Measurements from ENCODE around the gene ETS1.

ETS1 gene

GRCh38 chr11:128569291-128569690 lies 18.1 kb downstream of the ETS1 start:
- Histone ChIP-seq H3K4me3 (ENCODE audit: low read depth in 1 of 2, low read length in 2 of 2) (no peak overlapping the region), H3K36me3 (ENCODE audit: control insufficient read depth in 1 of 2, insufficient read depth in 2 of 2, low read length in 2 of 2) (no peaks in the 10 kb centered on the region), H3K9ac (ENCODE audit: low read depth in 1 of 2, low read length in 2 of 2) (no peak overlapping the region), H3K27ac (ENCODE audit: low read depth, low read length) (no peak overlapping the region), H3K4me1 (ENCODE audit: control insufficient read depth in 1 of 2, insufficient read depth in 2 of 2, low read length in 2 of 2) (peaks cover 14 to 16% of the 10 kb centered on the region in 2 donors), H3K27me3 (ENCODE audit: control insufficient read depth in 1 of 2, insufficient read depth in 2 of 2, low read length in 2 of 2) (peaks cover 0 to 17% of the 10 kb centered on the region in 2 donors), H3K9me3 (ENCODE audit: control insufficient read depth in 1 of 2, low read length in 2 of 2) (no peaks in the 10 kb centered on the region)

DNA sequence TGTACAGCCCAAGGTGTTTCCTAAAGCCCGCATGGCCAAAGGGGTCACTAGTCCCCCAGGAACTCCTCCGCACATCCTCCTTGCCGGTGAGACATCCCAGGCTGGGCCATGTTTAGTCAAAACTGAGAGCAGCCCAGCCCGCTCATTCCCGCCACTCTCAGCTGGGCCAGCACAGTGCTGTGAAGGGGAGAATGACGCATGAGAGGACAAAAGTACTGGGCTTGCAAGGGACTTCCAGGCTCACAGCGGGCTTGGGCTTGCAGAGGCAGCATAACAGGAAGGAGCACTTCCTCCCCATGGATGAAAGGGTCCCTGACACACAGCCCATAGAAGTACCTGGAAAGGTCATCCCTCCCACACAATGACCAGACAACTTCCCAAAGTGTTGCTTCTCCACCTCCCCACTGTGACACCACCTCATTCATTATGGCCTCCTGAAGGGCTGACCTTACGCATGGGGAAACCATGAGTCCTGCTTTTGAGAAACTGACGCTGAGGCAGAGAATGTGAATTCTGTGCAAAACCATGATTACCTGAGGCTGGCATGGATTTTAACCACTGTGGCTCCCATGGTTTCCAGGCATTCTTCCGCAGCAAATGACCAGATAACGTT lies 19.1 kb downstream of the ETS1 start:
- H3K4me1 ChIP-seq (ENCODE audit: control insufficient read depth in 1 of 2, insufficient read depth in 2 of 2, low read length in 2 of 2) = peaks cover 22% of the 10 kb centered on the region in 2 donors
- no peak overlapping the region for H3K9ac ChIP-seq (ENCODE audit: low read depth in 1 of 2, low read length in 2 of 2)
- H3K27me3 ChIP-seq (ENCODE audit: control insufficient read depth in 1 of 2, insufficient read depth in 2 of 2, low read length in 2 of 2) = peaks cover 0 to 16% of the 10 kb centered on the region in 2 donors
- H3K36me3 ChIP-seq (ENCODE audit: control insufficient read depth in 1 of 2, insufficient read depth in 2 of 2, low read length in 2 of 2) = no peaks in the 10 kb centered on the region
- no peaks in the 10 kb centered on the region for H3K9me3 ChIP-seq (ENCODE audit: control insufficient read depth in 1 of 2, low read length in 2 of 2)
- H3K27ac ChIP-seq (ENCODE audit: low read depth, low read length) = no peak overlapping the region
- no peak overlapping the region for H3K4me3 ChIP-seq (ENCODE audit: low read depth in 1 of 2, low read length in 2 of 2)

GRCh38 chr11:128567130-128567529 lies 20.2 kb downstream of the ETS1 start:
- H3K9ac ChIP-seq (ENCODE audit: low read depth in 1 of 2, low read length in 2 of 2) = no peak overlapping the region
- H3K4me1 ChIP-seq (ENCODE audit: control insufficient read depth in 1 of 2, insufficient read depth in 2 of 2, low read length in 2 of 2) = peaks cover 22% of the 10 kb centered on the region in 2 donors
- H3K27me3 ChIP-seq (ENCODE audit: control insufficient read depth in 1 of 2, insufficient read depth in 2 of 2, low read length in 2 of 2) = peaks cover 0 to 8% of the 10 kb centered on the region in 2 donors
- H3K4me3 ChIP-seq (ENCODE audit: low read depth in 1 of 2, low read length in 2 of 2) = no peak overlapping the region
- no peaks in the 10 kb centered on the region for H3K36me3 ChIP-seq (ENCODE audit: control insufficient read depth in 1 of 2, insufficient read depth in 2 of 2, low read length in 2 of 2)
- H3K27ac ChIP-seq (ENCODE audit: low read depth, low read length) = no peak overlapping the region
- H3K9me3 ChIP-seq (ENCODE audit: control insufficient read depth in 1 of 2, low read length in 2 of 2) = no peaks in the 10 kb centered on the region

- H3K27me3 ChIP-seq (ENCODE audit: control insufficient read depth in 1 of 2, insufficient read depth in 2 of 2, low read length in 2 of 2) = peaks cover 0 to 11% of the 10 kb centered on the region in 2 donors
- H3K27ac ChIP-seq (ENCODE audit: low read depth, low read length) = no peak overlapping the region
- H3K4me3 ChIP-seq (ENCODE audit: low read depth in 1 of 2, low read length in 2 of 2) = no peak overlapping the region
- H3K9me3 ChIP-seq (ENCODE audit: control insufficient read depth in 1 of 2, low read length in 2 of 2) = no peaks in the 10 kb centered on the region
- H3K36me3 ChIP-seq (ENCODE audit: control insufficient read depth in 1 of 2, insufficient read depth in 2 of 2, low read length in 2 of 2) = no peaks in the 10 kb centered on the region
- H3K9ac ChIP-seq (ENCODE audit: low read depth in 1 of 2, low read length in 2 of 2) = no peak overlapping the region
- H3K4me1 ChIP-seq (ENCODE audit: control insufficient read depth in 1 of 2, insufficient read depth in 2 of 2, low read length in 2 of 2) = peaks cover 22% of the 10 kb centered on the region in 2 donors
Measured at GRCh38 chr11:128565881-128566280, 21.5 kb downstream of the ETS1 start.

- no peaks in the 10 kb centered on the region for H3K36me3 ChIP-seq (ENCODE audit: control insufficient read depth in 1 of 2, insufficient read depth in 2 of 2, low read length in 2 of 2)
- peaks cover 22% of the 10 kb centered on the region in 2 donors for H3K4me1 ChIP-seq (ENCODE audit: control insufficient read depth in 1 of 2, insufficient read depth in 2 of 2, low read length in 2 of 2)
- H3K9ac ChIP-seq (ENCODE audit: low read depth in 1 of 2, low read length in 2 of 2) = no peak overlapping the region
- H3K27me3 ChIP-seq (ENCODE audit: control insufficient read depth in 1 of 2, insufficient read depth in 2 of 2, low read length in 2 of 2) = peaks cover 0 to 11% of the 10 kb centered on the region in 2 donors
- no peak overlapping the region for H3K27ac ChIP-seq (ENCODE audit: low read depth, low read length)
- H3K4me3 ChIP-seq (ENCODE audit: low read depth in 1 of 2, low read length in 2 of 2) = no peak overlapping the region
- no peaks in the 10 kb centered on the region for H3K9me3 ChIP-seq (ENCODE audit: control insufficient read depth in 1 of 2, low read length in 2 of 2)
Measured at GRCh38 chr11:128564642-128565245, 22.6 kb downstream of the ETS1 start.

DNA sequence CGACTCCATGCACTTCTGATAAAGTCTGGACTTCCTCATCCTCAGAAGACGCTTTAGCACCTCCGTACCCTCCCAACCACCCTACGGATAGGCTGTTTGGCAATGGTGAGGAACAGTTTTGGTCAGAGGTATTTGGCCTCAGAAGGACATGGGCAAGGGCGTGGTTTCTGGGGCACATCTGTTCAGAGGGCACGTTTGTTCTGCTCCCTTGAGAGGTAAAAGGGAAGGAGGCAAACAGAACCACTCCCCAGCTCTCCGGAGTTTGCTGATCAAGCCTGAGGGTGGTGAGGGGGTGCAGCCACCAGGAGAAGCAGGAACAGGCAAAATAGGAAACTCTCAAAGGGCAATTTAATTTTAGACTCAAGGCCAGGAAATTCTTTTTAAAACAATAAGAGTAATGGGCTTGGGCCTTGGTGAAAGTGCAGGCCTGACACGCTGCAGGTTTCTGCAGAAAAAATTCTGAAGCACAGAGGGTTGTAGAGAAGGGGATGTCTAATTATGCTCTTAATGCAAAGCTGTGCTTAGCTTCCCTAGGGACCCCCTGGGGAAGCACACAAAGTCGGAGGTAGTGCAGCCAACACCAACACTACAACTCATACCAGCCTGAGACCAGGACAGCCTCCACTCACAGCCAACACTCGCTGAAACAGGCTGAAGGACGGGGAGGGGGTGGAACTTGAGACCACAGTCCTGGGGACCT lies 23.3 kb downstream of the ETS1 start:
- Histone ChIP-seq H3K4me1 (ENCODE audit: control insufficient read depth in 1 of 2, insufficient read depth in 2 of 2, low read length in 2 of 2) (peaks cover 22% of the 10 kb centered on the region in 2 donors), H3K9ac (ENCODE audit: low read depth in 1 of 2, low read length in 2 of 2) (no peak overlapping the region), H3K4me3 (ENCODE audit: low read depth in 1 of 2, low read length in 2 of 2) (no peak overlapping the region), H3K27ac (ENCODE audit: low read depth, low read length) (no peak overlapping the region), H3K36me3 (ENCODE audit: control insufficient read depth in 1 of 2, insufficient read depth in 2 of 2, low read length in 2 of 2) (no peaks in the 10 kb centered on the region), H3K9me3 (ENCODE audit: control insufficient read depth in 1 of 2, low read length in 2 of 2) (no peaks in the 10 kb centered on the region), H3K27me3 (ENCODE audit: control insufficient read depth in 1 of 2, insufficient read depth in 2 of 2, low read length in 2 of 2) (peaks cover 0 to 11% of the 10 kb centered on the region in 2 donors)

- no peaks in the 10 kb centered on the region for H3K9me3 ChIP-seq (ENCODE audit: control insufficient read depth in 1 of 2, low read length in 2 of 2)
- peaks cover 22% of the 10 kb centered on the region in 2 donors for H3K4me1 ChIP-seq (ENCODE audit: control insufficient read depth in 1 of 2, insufficient read depth in 2 of 2, low read length in 2 of 2)
- no peak overlapping the region for H3K9ac ChIP-seq (ENCODE audit: low read depth in 1 of 2, low read length in 2 of 2)
- no peak overlapping the region for H3K27ac ChIP-seq (ENCODE audit: low read depth, low read length)
- no peaks in the 10 kb centered on the region for H3K36me3 ChIP-seq (ENCODE audit: control insufficient read depth in 1 of 2, insufficient read depth in 2 of 2, low read length in 2 of 2)
- no peak overlapping the region for H3K4me3 ChIP-seq (ENCODE audit: low read depth in 1 of 2, low read length in 2 of 2)
- H3K27me3 ChIP-seq (ENCODE audit: control insufficient read depth in 1 of 2, insufficient read depth in 2 of 2, low read length in 2 of 2) = peaks cover 0 to 7% of the 10 kb centered on the region in 2 donors
Measured at GRCh38 chr11:128563308-128563707, 24.1 kb downstream of the ETS1 start.

GRCh38 chr11:128559496-128560103 lies 27.8 kb downstream of the ETS1 start:
- peaks cover 8 to 11% of the 10 kb centered on the region in 2 donors for H3K4me1 ChIP-seq (ENCODE audit: control insufficient read depth in 1 of 2, insufficient read depth in 2 of 2, low read length in 2 of 2)
- H3K27me3 ChIP-seq (ENCODE audit: control insufficient read depth in 1 of 2, insufficient read depth in 2 of 2, low read length in 2 of 2) = peaks cover 0 to 3% of the 10 kb centered on the region in 2 donors
- no peak overlapping the region for H3K4me3 ChIP-seq (ENCODE audit: low read depth in 1 of 2, low read length in 2 of 2)

DNA sequence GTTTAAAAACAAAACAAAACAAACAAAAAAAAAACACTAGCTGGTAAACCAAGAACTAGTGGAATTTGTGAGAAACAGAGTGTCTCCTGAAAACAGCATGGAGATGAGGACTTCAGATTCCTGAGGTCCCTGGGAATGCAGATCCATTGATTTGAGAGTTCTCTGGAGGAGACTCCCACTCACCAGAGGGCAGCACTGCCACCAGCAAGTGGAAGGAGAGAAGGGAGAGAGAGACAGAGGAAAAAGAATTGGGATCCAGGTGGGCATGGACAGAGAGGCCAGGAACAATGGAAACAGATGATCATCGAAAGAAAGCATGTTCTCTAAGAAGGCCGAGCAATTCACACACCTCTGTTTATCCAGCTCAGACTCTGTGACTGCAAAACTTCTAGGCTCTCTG lies 31.8 kb downstream of the ETS1 start:
- H3K9me3 ChIP-seq (ENCODE audit: control insufficient read depth in 1 of 2, low read length in 2 of 2) = no peaks in the 10 kb centered on the region
- no peak overlapping the region for H3K27ac ChIP-seq (ENCODE audit: low read depth, low read length)
- peaks cover 12 to 20% of the 10 kb centered on the region in 2 donors for H3K4me1 ChIP-seq (ENCODE audit: control insufficient read depth in 1 of 2, insufficient read depth in 2 of 2, low read length in 2 of 2)
- H3K27me3 ChIP-seq (ENCODE audit: control insufficient read depth in 1 of 2, insufficient read depth in 2 of 2, low read length in 2 of 2) = no peaks in the 10 kb centered on the region
- H3K9ac ChIP-seq (ENCODE audit: low read depth in 1 of 2, low read length in 2 of 2) = no peak overlapping the region
- H3K4me3 ChIP-seq (ENCODE audit: low read depth in 1 of 2, low read length in 2 of 2) = no peak overlapping the region
- no peaks in the 10 kb centered on the region for H3K36me3 ChIP-seq (ENCODE audit: control insufficient read depth in 1 of 2, insufficient read depth in 2 of 2, low read length in 2 of 2)

More at GRCh38 chr11:128559496-128560103, 27.8 kb downstream of the ETS1 start:
- no peaks in the 10 kb centered on the region for H3K36me3 ChIP-seq (ENCODE audit: control insufficient read depth in 1 of 2, insufficient read depth in 2 of 2, low read length in 2 of 2)
- no peak overlapping the region for H3K27ac ChIP-seq (ENCODE audit: low read depth, low read length)
- H3K9me3 ChIP-seq (ENCODE audit: control insufficient read depth in 1 of 2, low read length in 2 of 2) = no peaks in the 10 kb centered on the region
- no peak overlapping the region for H3K9ac ChIP-seq (ENCODE audit: low read depth in 1 of 2, low read length in 2 of 2)
